ENCODE data around the gene TGIF2.

- no peak for TF ChIP-seq ZNF671 (CRISPR knock-in tag; IDR thresholded peaks at IDR 0.05)
- TF ChIP-seq HMGXB4 (CRISPR knock-in tag; IDR thresholded peaks at IDR 0.05): no peak
- TF ChIP-seq CTCF (IDR thresholded peaks at IDR 0.05): no peak
- no peak for TF ChIP-seq ZNF121 (CRISPR knock-in tag; IDR thresholded peaks at IDR 0.05)
- no peak for TF ChIP-seq MAX (CRISPR knock-in tag; IDR thresholded peaks at IDR 0.05)
- no peak for TF ChIP-seq SMAD3 (CRISPR knock-in tag; IDR thresholded peaks at IDR 0.05; ENCODE audit: borderline replicate concordance)
- TF ChIP-seq ATF2 (CRISPR knock-in tag; IDR thresholded peaks at IDR 0.05; ENCODE audit: borderline replicate concordance, low read depth): no peak
- TF ChIP-seq ZNF138 (CRISPR knock-in tag; conservative IDR thresholded peaks at IDR 0.05): no peak
- TF ChIP-seq USF1 (CRISPR knock-in tag; IDR thresholded peaks at IDR 0.05): no peak
- TF ChIP-seq MXD4 (CRISPR knock-in tag; IDR thresholded peaks at IDR 0.05; ENCODE audit: borderline replicate concordance): no peak
- no peak for TF ChIP-seq TEAD4 (CRISPR knock-in tag; IDR thresholded peaks at IDR 0.05)
- no peak for TF ChIP-seq GABPB1 (CRISPR knock-in tag; IDR thresholded peaks at IDR 0.05)
- no peak for TF ChIP-seq IRF1 (CRISPR knock-in tag; IDR thresholded peaks at IDR 0.05)
Observed at GRCh38 chr20:36525620-36526365, 47.6 kb upstream of the TGIF2 start.
